Frontal cortex (tissue), 4 donors: ENCODE data around the gene GCC1. TPM values are rescaled to one million over a fixed set of nuclear protein-coding genes. Genes with fewer than 3 reads are reported as not detected.
A peak's percentile ranks its signal among the peaks of the same experiment; 100 is the strongest.

Experiments
- DNase-seq, 2 donors: peaks; one replicate each; pipeline ENCODE4 v3.0.0; 2012; ENCODE audit warnings: low spot score in 2 of 2
- FAIRE-seq: peaks from 2 replicates; lab custom pipeline; 2012; peaks lifted over from hg19 to GRCh38; lab: Jason Lieb, UNC
- total RNA-seq: library from RNA; depleted of rRNA; stranded (reverse); fragments of >200 nt; gene quantifications from one replicate; pipeline ENCODE4 v1.2.3, GENCODE V29; 2014
- donor health status: control.
- donor health status: control.
- donor health status: control.

GCC1 gene, protein sequence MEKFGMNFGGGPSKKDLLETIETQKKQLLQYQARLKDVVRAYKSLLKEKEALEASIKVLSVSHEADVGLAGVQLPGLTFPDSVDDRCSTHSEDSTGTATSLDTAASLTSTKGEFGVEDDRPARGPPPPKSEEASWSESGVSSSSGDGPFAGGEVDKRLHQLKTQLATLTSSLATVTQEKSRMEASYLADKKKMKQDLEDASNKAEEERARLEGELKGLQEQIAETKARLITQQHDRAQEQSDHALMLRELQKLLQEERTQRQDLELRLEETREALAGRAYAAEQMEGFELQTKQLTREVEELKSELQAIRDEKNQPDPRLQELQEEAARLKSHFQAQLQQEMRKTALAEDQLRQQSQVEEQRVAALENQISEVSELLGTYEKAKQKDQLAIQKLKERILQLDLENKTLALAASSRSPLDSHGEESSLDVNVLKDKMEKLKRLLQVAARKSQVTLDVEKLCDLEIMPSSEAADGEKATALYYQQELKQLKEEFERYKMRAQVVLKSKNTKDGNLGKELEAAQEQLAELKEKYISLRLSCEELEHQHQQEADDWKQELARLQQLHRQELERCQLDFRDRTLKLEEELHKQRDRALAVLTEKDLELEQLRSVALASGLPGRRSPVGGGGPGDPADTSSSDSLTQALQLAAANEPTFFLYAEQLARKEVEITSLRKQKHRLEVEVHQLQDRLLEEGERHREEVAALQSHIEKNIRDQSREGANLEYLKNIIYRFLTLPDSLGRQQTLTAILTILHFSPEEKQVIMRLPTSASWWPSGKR
- 13.5 TPM for total RNA-seq

DNA sequence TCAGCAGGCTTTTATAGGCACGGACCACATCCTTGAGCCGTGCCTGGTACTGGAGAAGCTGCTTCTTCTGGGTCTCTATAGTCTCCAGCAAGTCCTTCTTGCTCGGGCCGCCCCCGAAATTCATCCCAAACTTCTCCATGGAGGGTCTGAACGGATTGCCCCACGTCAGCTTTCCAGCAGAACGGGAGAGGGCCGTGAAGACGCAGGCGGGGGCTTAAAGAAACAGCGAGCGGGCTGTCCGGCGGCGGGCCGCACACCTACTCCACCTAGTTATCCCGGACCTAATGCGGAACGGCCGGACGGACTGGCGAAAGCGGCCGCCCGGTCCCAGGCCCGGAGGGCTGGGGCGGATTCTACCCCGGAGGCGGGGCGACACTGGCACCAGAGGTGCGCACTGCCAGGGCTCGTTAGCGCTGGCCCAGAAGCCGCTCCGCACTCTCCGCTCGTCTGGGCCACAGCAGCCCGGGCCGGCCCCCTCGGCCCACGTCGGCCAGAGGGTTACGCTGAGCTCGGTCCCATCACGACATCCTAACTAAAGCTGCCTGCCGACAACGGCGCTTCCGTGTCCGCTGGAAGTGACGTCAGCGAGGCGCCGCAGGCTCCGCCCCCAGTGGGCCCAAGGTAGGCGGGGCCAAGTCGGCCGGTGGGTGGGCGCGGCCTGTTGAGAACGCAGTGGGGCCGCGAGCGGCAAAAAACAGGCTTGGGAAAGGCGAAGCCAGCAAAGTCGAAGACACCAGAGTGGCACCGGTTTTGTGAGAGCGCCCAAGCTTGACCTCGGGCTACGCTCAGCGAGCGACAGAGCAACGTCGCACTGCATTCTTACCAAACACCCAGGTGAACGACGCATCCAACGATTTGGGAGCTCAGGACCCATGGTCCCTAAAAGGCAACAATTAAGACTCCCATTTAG lies at the start of gene GCC1:
TSS of gene GCC1 (minus strand) at position 553 of the 910 bp plus-strand sequence. CDS start at position 139, 414 bp downstream.
- peak; percentile 90 to 94 for DNase-seq
- FAIRE-seq: no peak

DNA sequence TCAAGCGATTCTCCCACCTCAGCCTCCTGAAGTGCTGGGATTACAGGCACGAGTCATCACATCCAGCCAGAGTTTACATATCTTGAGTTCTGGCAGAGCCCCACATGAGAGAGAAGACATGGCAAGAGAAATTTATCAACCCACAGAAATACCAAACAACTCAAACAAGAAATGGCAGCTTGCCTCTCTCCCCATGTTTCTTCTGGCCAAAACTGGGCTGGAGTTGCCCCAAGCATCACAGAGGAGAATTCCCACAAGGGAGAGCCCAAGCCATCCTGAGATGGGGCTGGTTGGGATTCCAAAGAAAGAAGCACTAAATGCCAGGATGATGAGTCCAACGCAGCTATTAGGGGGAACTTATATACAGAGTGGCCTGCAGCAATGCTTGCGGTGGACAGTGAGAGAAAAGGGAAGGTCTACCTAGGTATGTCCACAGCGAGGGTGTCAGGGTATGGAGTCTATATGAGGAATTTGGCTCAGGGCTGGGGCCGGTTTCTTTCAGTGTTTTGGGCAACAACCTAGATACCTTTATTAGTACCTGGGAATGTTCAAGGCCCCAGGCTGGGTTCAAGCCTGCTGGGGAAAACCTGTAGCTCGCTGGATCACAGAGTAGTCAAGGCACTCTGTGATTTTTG lies 47.0 kb upstream of the GCC1 start:
- FAIRE-seq (no peak), DNase-seq (no peak)

DNA sequence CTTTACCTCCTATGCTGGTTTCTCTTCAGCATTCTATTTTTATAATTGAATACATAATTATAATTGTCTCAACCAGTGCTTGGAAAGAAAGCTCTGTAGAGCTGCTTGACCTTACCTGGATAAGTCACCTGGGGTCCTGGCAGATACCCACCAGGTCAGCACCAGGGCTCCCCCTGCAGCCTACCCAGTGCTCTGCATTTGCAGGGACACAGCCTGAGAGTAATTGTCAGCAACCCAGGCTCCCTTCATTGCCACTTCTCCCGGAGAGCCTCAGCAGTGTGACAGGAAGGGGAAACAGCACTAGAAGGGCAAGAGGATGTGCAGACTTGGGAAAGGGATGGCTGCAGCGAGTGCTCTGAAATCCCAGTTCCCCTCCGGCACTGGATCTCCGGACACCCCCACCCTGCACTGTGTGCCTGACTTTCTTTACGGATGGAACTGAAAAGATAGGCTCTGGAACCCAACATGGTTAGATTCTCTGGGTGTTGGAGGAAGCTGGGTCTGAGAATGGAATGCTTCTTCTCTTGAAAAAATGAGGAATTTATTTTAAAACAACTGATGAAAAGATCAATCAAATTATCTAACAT lies 44.0 kb upstream of the GCC1 start:
- FAIRE-seq (no peak), DNase-seq (no peak)

DNA sequence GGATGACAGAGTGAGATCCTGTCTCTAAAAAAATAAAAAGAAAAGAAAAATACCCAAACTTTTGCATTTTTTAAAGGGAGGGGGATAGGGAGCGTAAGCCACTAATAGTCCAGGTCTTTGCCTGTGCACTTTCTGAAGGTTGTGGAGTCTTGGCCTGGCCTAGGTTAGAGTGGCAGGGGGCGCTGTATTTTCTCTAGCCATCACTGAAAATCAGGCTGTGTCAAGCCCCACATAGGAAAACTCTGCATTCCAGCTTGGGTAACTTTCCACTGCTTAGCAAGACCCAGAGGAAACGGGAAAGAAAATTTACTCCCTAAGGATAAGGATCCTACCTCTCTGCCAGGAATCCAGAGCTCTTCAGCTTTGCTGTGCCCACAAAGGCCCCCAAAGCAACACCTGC lies 43.0 kb upstream of the GCC1 start:
- FAIRE-seq (no peak), DNase-seq (no peak)

DNA sequence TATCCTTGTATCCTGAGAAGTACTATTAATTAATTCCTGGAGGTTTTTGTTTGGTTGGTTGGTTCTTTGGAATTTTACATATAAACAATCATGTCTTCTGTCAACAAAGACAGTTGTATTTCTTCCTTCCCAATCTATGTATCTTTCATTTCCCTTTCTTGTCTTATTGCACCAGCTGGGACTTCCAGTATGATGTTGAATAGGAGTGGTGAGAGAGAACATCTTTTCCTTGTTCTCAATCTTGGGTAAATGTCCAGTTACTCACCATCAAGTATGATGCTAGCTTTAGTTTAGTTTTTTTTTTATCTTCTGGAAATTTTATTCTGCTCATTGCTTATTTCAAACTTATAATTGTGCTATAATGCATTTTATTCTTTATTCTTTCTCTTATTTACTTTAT lies 39.9 kb upstream of the GCC1 start:
- DNase-seq (no peak), FAIRE-seq (no peak)

DNA sequence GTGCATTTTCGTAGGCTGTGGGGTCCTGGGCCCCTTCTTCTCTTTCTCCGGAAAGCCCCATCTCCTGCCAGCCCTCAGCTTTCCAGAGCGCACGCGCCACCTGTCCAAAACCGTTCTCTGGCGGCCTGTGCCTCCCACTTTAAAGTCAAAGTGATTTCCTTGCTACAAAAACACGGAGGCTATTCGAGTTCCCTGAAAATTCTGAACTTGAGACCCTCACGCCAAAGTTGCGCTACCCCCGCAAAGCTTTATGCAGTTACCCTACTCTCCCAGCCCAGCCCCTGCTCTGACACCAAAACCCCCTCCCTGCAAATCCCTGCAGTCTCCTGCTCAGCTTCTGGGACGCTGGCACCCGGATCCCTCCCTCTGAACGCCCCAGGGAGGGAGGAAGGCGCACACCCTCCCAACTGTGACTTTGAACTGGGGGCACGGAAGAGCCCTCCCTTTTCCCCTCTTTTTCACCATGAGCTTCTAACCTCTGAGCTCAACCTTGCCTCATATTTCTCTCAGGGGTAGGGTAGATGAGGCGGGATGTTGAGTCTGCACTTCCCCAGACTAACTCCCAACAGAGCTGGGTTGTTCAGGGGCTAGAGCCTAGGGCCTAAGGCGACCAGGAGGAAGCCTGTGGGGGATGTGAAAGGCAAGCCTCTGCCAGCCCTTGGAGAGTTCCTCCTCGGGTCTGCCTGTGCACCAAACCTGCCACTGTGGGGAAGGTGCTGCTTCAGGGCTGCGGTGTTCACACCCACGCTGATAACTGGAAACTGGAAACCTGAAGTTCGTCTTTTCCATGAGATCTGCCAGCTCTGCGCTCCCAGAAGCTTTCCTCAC lies 35.2 kb upstream of the GCC1 start:
- no peak for DNase-seq
- no peak for FAIRE-seq

DNA sequence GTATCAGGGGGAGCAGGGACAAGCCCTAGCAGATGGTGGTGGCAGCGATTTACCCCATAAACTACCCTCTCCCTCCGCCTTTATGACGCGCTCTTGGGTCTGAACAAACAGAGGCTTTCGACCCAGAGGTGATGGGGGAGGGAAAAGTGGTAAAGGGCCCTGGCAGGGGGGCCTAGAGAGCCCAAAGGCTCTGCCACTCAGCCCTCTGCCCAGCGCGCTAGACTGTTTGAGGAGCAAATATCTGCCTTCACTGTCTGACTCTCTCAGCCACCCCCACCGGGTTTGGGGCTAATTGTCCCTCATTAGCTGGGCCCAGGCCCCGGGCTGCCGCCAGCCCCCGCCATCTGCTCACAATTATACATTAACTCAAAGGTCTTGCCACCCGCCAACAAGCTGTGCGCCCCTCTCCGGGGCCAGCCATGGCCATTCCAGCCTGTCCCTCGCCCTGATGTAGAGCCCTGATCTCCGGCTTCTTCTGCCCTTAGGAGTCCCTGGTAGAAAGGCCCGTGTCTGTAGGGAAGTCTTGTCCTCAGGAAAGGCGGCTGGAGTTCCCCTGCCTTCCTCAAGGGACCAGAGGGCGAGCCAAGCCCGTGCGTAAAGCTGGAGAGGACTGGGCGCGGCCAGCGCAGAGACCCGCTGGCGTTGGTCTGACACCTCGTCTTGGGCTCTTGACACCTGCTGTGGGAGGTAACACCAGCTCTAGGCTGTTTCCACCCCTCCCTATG lies 34.4 kb upstream of the GCC1 start:
- FAIRE-seq (no peak), DNase-seq (no peak)

DNA sequence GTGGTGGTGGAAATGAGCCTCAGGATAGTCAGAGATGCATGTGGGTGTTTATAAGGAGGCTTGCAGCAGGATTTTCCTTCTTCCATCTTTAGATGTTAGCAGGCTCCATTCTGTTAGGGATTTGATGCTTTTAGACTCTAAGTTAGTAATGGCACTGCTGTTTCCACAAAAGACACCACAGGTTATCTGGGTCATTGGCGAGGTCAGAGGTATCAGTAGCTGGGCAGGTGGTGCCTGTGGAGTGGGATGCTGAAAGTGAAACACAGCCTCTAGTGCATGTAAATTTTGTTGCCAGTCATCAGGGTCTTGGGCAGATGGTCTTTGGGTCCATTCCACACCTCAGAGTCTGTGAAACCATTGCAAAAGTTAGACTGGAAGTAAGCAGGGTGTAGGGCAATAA lies 33.4 kb upstream of the GCC1 start:
- FAIRE-seq (no peak), DNase-seq (no peak)

DNA sequence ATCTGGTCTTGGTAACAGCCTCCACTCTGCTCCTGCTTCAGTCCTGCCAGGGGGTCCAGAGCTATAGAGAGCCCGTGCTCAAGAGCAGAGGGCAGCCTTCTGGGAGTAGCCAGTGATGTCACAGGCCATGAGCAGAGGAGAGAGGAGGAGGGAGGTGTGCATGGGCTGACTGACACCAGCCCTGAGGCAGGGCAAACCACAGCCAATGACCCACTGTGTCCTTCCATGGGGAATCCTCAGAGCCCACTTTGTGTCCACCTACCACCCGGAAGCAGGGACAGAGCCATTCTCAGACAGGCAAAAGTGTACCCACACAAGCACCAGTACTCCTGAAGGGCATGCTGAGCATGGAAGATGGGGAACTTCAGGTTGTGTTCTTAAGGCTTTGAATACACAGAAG lies 32.6 kb upstream of the GCC1 start, which contains the start of gene PAX4:
TSS of gene PAX4 (minus strand) at position 101 of the 400 bp plus-strand sequence. CDS start 2,214 bp downstream, outside the sequence.
- FAIRE-seq: no peak
- no peak for DNase-seq

DNA sequence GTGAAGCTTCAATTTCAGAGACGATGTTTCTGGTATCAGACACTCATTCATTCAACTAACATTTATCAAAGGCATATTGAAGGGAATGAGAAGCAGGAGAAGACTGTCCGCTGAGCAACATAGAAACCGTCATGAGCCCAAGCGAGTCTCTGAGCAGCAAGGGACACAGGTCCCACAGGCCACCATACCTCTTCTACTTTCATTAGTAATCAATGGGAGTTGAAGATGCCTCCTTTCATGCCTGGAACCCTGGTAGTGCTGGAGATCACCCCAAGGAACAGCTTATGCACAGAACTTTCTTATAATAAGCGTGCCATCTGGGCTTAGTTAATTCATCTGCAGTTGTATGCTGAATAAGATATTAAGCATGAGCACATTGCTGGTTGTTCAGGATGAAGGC lies 31.3 kb upstream of the GCC1 start:
- FAIRE-seq (no peak), DNase-seq (no peak)

DNA sequence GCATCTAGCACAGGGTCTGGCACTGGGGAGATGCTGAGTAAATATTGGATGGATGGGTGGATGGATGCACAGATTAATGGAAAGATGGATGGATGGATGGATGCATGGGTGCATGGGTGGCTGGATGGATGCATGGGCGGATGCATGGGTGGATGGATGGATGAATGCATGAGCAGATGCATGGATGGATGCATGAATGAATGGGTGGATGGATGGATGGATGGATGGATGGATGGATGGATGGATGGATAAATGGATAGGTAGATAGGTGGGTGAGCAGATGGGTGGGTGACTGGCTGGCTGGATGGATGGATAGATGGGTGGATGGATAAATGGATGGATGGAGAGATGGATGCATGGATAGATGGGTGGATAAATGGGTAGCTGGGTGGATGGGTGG lies 26.9 kb upstream of the GCC1 start:
- no peak for FAIRE-seq
- DNase-seq: no peak

DNA sequence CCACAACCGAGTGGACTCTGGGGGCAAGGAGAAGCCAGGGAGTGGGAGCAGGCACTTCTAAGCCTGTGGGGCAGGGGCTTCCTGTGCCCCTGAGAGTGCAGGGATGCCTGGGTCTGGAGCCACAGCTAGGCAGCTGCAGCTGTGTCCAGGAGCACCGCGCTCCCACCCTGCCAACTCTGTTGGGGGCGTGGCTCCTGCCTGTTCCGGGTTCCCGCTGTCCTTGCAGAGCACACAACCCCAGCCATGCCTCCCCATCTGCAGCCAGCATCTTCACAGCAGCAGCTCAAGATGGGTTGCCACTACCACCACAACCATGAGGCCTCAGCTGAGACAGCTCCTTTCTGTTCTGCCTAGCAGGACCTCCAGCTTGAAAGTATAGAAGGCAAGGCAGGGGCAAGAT lies 23.9 kb upstream of the GCC1 start:
- DNase-seq (no peak), FAIRE-seq (no peak)

DNA sequence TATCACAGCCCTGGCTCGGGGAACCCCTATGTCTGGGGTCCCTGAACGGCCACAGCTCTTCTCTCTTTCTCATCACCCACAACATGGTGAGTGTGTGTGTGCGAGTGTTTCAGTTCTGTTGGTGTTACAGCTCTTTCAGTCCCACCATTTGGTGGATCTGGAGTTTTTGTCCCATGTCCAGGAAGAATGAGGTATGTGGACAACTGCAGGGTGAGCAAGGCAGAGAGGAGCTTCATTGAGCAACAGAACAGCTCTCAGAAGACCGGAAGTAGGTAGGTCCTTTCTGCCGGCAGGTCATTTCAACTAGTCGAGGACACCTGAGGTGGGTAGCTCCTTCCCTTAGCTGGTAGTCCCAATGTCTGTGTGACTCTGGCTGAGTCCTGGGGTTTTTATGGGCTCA lies 23.1 kb upstream of the GCC1 start:
- FAIRE-seq (no peak), DNase-seq (no peak)

DNA sequence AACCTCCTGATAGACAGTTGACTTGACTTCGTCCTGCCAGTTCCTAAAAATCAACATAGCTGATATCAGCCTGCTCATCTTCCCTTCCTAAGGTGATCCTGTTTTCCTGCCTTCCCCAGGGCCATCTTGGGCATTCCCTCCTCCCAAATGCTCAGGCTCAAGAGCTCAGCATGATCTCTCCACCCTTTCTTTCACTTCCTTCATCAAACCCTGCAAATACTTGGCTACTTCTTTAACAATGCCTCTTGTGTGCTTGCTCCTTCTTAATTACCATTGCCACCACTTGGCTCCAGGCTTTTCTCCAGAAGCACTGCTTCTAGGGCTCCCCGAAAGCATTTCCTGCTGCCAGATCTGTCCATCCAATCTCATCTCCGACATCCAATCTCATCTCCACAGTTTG lies 15.5 kb upstream of the GCC1 start:
- no peak for FAIRE-seq
- no peak for DNase-seq

DNA sequence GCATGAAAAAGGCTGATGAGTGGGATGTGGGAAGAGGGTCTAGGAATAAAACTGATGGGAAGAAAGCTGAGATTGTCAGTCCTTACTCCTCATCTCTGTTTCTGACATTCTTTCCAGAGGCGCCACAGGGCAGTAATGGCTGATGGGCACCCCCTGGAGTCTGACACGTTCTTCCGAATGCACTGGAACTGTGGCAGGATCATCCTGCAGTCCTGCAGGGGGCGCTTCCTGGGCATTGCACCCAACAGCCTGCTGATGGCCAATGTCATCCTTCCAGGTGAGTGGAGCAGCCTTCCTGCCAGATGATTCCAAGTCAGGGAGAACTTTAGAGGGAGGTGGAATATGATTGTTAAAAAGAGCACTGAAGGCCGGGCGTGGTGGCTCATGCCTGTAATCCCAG lies 12.9 kb upstream of the GCC1 start:
- FAIRE-seq (no peak), DNase-seq (no peak)

DNA sequence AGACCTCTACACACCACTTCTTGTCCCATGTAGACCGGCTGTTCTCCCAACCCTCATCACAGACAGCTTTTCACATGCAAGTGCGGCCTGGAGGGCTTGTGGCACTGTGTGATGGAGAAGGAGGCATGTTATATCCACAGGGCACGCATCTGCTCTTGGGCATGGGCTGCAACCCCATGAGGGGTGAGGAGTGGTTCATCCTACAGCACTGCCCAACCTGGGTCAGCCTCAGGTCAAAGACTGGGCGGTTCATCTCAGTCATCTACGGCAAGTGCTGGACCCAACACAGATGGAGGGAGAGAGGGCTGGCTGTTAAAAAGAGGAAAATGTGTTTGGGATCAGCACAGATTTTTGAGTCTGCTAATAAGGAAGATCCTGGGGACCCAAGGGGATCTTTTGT lies 10.3 kb upstream of the GCC1 start:
- no peak for DNase-seq
- FAIRE-seq: no peak

DNA sequence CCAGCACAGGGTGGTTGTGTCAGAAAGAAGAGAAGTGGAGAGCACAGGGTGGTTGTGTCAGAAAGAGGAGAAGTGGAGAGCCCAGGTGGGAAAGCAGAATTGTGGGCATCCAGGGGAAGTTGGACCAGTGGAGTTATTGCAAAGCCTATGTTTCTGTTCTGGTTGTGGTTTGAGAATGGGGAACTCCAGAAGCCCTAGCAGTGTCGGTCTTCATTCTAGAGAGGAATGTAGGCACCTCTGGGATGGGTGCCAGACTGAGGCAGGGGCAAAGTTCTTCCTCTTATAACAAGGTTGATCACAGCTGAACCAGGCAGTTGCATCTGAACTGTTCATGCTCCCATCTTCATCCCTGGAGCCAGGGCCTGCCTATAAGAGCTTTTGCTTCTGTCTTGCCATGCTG lies 9.1 kb upstream of the GCC1 start:
- DNase-seq (no peak), FAIRE-seq (no peak)

DNA sequence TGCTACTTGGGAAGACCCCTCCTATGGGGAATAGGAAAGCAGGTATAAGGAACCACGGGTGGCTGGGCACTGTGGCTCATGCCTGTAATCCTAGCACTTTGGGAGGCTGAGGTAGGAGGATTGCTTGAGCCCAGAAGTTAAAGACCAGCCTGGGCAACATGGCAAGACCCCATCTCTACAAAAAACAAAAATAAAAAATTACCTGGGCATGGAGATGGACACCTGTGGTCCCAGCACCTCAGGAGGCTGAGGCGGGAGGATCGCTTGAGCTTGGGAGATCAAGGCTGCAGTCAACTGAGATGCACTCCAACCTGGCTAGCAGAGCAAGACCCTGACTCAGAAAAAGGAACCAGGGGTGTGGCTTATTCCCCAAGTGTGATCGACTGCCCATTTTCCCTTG lies 7.2 kb upstream of the GCC1 start:
- no peak for FAIRE-seq
- no peak for DNase-seq
